ENCODE results near the gene CNEP1R1. TPM values are rescaled to one million over a fixed set of nuclear protein-coding genes. Genes with fewer than 3 reads are reported as not detected.

The CNEP1R1 gene
- total and polyA plus RNA-seq, 2 of the 4 experiments (the other 2 are of a cell fraction), result 16.1 to 22.0 TPM

DNA sequence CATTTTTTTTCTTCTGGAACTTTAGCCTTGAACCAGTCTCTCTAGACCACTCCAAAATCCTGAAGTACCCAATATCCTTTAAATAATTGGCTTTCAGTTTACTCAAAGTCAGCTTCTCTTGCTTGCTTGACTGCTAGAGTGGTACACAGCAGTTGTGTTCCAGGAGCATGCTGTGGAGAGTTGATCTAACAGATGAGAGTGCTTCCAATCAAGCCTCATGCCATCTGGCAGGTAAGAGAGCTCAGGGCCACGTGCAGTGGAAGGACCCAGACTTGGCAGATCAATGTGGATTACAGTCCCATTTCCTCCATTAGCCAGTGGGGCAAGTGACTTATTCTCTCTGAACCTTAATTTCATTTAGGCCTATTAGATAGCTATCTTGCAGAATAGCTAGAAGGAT, 15.7 kb downstream of the CNEP1R1 start:
- peaks cover 3% of the 10 kb centered on the region for H3K27me3 ChIP-seq (ENCODE audit: control insufficient read depth, insufficient read depth, low read length)
- DNase-seq (no peak), ATAC-seq (ENCODE audit: low read depth) (no peak)
- no peaks in the 10 kb centered on the region for H4K20me1 ChIP-seq (ENCODE audit: insufficient read depth, low read length)
- dilution Hi-C loops (cut with HindIII; ENCODE audit: low sequenced_read_pairs, unreplicated experiment), result no loop called here
- no peak overlapping the region for H2BK5ac ChIP-seq (ENCODE audit: low read depth, low read length, poor library complexity, severe bottlenecking)
- ChIA-PET CTCF (interaction anchor here (0.6 to 2.9 kb wide), 2 partner anchors 16 to 164 kb away, joined by 3 to 15 read pairs; partner anchors contain the start of gene CNEP1R1), POLR2A (ENCODE audit: unreplicated experiment) (no interaction called here)
- WGBS, 2 experiments (ENCODE audit: extremely low coverage in 2 of 2, insufficient read length in 1 of 2), result 20% methylated on average over 1 of the region's 1 CpG; no CpG with 5 or more reads in 1 of the 2 experiments
- TF ChIP-seq BHLHE40 (IDR thresholded peaks at IDR 0.05; ENCODE audit: low read depth, low read length) (no peak), MXI1 (IDR thresholded peaks at IDR 0.05; ENCODE audit: borderline replicate concordance, low read depth, low read length) (no peak), POLR2A (IDR thresholded peaks at IDR 0.05; ENCODE audit: low read depth, low read length) (no peak), SMC3 (IDR thresholded peaks at IDR 0.05; ENCODE audit: low read depth, low read length) (no peak), RFX5 (IDR thresholded peaks at IDR 0.05; ENCODE audit: low read depth, low read length) (no peak), MAZ (IDR thresholded peaks at IDR 0.05; ENCODE audit: borderline replicate concordance, low read depth, low read length) (no peak), RAD21 (IDR thresholded peaks at IDR 0.05; ENCODE audit: low read length) (no peak), CHD1 (IDR thresholded peaks at IDR 0.05; ENCODE audit: low read depth, low read length) (no peak), RCOR1 (IDR thresholded peaks at IDR 0.05; ENCODE audit: insufficient replicate concordance, low read length) (no peak), FOS (IDR thresholded peaks at IDR 0.05; ENCODE audit: low read depth, low read length) (no peak)
- TF ChIP-seq, protein P1, sequence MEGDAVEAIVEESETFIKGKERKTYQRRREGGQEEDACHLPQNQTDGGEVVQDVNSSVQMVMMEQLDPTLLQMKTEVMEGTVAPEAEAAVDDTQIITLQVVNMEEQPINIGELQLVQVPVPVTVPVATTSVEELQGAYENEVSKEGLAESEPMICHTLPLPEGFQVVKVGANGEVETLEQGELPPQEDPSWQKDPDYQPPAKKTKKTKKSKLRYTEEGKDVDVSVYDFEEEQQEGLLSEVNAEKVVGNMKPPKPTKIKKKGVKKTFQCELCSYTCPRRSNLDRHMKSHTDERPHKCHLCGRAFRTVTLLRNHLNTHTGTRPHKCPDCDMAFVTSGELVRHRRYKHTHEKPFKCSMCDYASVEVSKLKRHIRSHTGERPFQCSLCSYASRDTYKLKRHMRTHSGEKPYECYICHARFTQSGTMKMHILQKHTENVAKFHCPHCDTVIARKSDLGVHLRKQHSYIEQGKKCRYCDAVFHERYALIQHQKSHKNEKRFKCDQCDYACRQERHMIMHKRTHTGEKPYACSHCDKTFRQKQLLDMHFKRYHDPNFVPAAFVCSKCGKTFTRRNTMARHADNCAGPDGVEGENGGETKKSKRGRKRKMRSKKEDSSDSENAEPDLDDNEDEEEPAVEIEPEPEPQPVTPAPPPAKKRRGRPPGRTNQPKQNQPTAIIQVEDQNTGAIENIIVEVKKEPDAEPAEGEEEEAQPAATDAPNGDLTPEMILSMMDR (conservative IDR thresholded peaks at IDR 0.05; ENCODE audit: low read depth, low read length), result no peak
- TF ChIP-seq, protein P2, sequence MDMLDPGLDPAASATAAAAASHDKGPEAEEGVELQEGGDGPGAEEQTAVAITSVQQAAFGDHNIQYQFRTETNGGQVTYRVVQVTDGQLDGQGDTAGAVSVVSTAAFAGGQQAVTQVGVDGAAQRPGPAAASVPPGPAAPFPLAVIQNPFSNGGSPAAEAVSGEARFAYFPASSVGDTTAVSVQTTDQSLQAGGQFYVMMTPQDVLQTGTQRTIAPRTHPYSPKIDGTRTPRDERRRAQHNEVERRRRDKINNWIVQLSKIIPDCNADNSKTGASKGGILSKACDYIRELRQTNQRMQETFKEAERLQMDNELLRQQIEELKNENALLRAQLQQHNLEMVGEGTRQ (IDR thresholded peaks at IDR 0.05; ENCODE audit: low read depth, low read length), result no peak
- TF ChIP-seq, protein P3, sequence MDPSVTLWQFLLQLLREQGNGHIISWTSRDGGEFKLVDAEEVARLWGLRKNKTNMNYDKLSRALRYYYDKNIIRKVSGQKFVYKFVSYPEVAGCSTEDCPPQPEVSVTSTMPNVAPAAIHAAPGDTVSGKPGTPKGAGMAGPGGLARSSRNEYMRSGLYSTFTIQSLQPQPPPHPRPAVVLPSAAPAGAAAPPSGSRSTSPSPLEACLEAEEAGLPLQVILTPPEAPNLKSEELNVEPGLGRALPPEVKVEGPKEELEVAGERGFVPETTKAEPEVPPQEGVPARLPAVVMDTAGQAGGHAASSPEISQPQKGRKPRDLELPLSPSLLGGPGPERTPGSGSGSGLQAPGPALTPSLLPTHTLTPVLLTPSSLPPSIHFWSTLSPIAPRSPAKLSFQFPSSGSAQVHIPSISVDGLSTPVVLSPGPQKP (IDR thresholded peaks at IDR 0.05; ENCODE audit: borderline replicate concordance, low read depth, low read length), result no peak
- no peak overlapping the region for H3K4ac ChIP-seq (ENCODE audit: low read depth, low read length)
- no peak overlapping the region for H2BK20ac ChIP-seq (ENCODE audit: low read depth, low read length)
- no peaks in the 10 kb centered on the region for H3K4me1 ChIP-seq (ENCODE audit: control insufficient read depth, insufficient read depth, low read length)
- H4K8ac ChIP-seq (ENCODE audit: low read depth in 2 of 2, low read length in 2 of 2), result no peak overlapping the region
- H3K9ac ChIP-seq (ENCODE audit: low read depth, low read length), result no peak overlapping the region
- H3K36me3 ChIP-seq (ENCODE audit: control insufficient read depth, insufficient read depth, low read length), result 0 out of 2 replicates have a peak, but pooled peaks cover 2% of the 10 kb centered on the region
- no peak overlapping the region for H2BK15ac ChIP-seq (ENCODE audit: low read depth, low read length)
- H2BK120ac ChIP-seq (ENCODE audit: low read depth, low read length), result no peak overlapping the region
- in situ Hi-C loops (cut with MboI; ENCODE audit: low sequenced_read_pairs), result no loop called here
- no peak overlapping the region for H2AFZ ChIP-seq (replicated peaks; ENCODE audit: low read length, poor library complexity)
- H3K56ac ChIP-seq (ENCODE audit: extremely low read depth, insufficient read depth, low read length), result no peak overlapping the region
- no peak overlapping the region for H2AK5ac ChIP-seq (ENCODE audit: low read depth, low read length)
- H3K79me1 ChIP-seq (ENCODE audit: low read depth in 1 of 2, low read length in 2 of 2), result peaks cover 0 to 2% of the 10 kb centered on the region in 2 experiments; a peak in 1 of 4 replicates
- H3K27ac ChIP-seq (ENCODE audit: insufficient read depth, low read length), result no peak overlapping the region
- no peak overlapping the region for H3K18ac ChIP-seq (ENCODE audit: low read depth, low read length)
- H4K5ac ChIP-seq (ENCODE audit: low read depth, low read length), result no peak overlapping the region
- no peak overlapping the region for H3K4me2 ChIP-seq (ENCODE audit: low read depth, low read length)
- H3K9me3 ChIP-seq (ENCODE audit: control insufficient read depth, insufficient read depth, low read length), result no peaks in the 10 kb centered on the region
- no peak overlapping the region for H3K4me3 ChIP-seq (ENCODE audit: insufficient read depth, low read depth, low read length)
- H3K9me1 ChIP-seq (ENCODE audit: insufficient read depth, low read length), result no peaks in the 10 kb centered on the region; the same call in 1 of the 2 replicates
- BruUV-seq (replicated peaks), result no TSS peak
- intact Hi-C loops (cut with micrococcal nuclease), result no loop called here
- no peak overlapping the region for H2AK9ac ChIP-seq (replicated peaks; ENCODE audit: low read depth, low read length, poor library complexity)
- H4K91ac ChIP-seq (ENCODE audit: insufficient read depth, low read depth, low read length), result no peak overlapping the region
- H3K23ac ChIP-seq (ENCODE audit: low read depth, low read length), result no peak overlapping the region; the same call in 1 of the 2 replicates
- no peak overlapping the region for H3K14ac ChIP-seq (replicated peaks; ENCODE audit: low read depth, low read length)
